NCI-H774 (cell line): ENCODE data around the gene CLSTN2.

ENCODE experiments used
- DNase-seq: peaks from one replicate; lab custom pipeline; 2025; lab: John Stamatoyannopoulos, UW

Gene CLSTN2

GRCh38 chr3:140148824-140149390, 213.9 kb downstream of the CLSTN2 start:
- no peak for DNase-seq

- DNase-seq: no peak
These were observed 216.3 kb downstream of the CLSTN2 start for GRCh38 chr3:140151321-140151720.

- DNase-seq: no peak
These were observed 218.1 kb downstream of the CLSTN2 start for GRCh38 chr3:140152851-140153639.

- no peak for DNase-seq
These were observed 218.8 kb downstream of the CLSTN2 start for GRCh38 chr3:140153736-140154135.

GRCh38 chr3:140157161-140157560, 222.2 kb downstream of the CLSTN2 start:
- no peak for DNase-seq

GRCh38 chr3:140159646-140160045, 224.7 kb downstream of the CLSTN2 start:
- no peak for DNase-seq

GRCh38 chr3:140160553-140160952, 225.6 kb downstream of the CLSTN2 start:
- DNase-seq: no peak

- DNase-seq: no peak
These were observed 227.6 kb downstream of the CLSTN2 start for GRCh38 chr3:140162551-140162950.

GRCh38 chr3:140163159-140163763, 228.3 kb downstream of the CLSTN2 start:
- no peak for DNase-seq

GRCh38 chr3:140164156-140164555, 229.2 kb downstream of the CLSTN2 start:
- no peak for DNase-seq

- DNase-seq: no peak
These were observed 230.1 kb downstream of the CLSTN2 start for GRCh38 chr3:140164922-140165590.

GRCh38 chr3:140165781-140166180, 230.8 kb downstream of the CLSTN2 start:
- DNase-seq: no peak

- DNase-seq: no peak
These were observed 232.0 kb downstream of the CLSTN2 start for GRCh38 chr3:140166861-140167599.

- DNase-seq: no peak
These were observed 232.8 kb downstream of the CLSTN2 start for GRCh38 chr3:140167600-140168281.

- peak; percentile 76 for DNase-seq
These were observed 235.6 kb downstream of the CLSTN2 start for GRCh38 chr3:140170612-140171011.

GRCh38 chr3:140176526-140176925, 241.5 kb downstream of the CLSTN2 start:
- no peak for DNase-seq

GRCh38 chr3:140177943-140178342, 243.0 kb downstream of the CLSTN2 start:
- no peak for DNase-seq

- no peak for DNase-seq
These were observed 243.5 kb downstream of the CLSTN2 start for GRCh38 chr3:140178482-140178881.

GRCh38 chr3:140180603-140181002, 245.6 kb downstream of the CLSTN2 start:
- peak; percentile 55 for DNase-seq

GRCh38 chr3:140185375-140185774, 250.4 kb downstream of the CLSTN2 start:
- DNase-seq: no peak

GRCh38 chr3:140186421-140186920, 251.5 kb downstream of the CLSTN2 start:
- DNase-seq: peak; percentile 68
